GM12873 (cell line): ENCODE data around the gene NFYC.
A peak's percentile ranks its signal among the peaks of the same experiment; 100 is the strongest.

Source experiments
- CTCF ChIP-seq: IDR thresholded peaks from 2 replicates; pipeline ENCODE4 v1.5.1; 2012; ENCODE audit warnings: low read depth, mild to moderate bottlenecking, moderate library complexity, low read length, control low read depth; ENCODE audit not compliant: insufficient read depth; ENCODE audit errors: missing control alignments

The NFYC gene

DNA sequence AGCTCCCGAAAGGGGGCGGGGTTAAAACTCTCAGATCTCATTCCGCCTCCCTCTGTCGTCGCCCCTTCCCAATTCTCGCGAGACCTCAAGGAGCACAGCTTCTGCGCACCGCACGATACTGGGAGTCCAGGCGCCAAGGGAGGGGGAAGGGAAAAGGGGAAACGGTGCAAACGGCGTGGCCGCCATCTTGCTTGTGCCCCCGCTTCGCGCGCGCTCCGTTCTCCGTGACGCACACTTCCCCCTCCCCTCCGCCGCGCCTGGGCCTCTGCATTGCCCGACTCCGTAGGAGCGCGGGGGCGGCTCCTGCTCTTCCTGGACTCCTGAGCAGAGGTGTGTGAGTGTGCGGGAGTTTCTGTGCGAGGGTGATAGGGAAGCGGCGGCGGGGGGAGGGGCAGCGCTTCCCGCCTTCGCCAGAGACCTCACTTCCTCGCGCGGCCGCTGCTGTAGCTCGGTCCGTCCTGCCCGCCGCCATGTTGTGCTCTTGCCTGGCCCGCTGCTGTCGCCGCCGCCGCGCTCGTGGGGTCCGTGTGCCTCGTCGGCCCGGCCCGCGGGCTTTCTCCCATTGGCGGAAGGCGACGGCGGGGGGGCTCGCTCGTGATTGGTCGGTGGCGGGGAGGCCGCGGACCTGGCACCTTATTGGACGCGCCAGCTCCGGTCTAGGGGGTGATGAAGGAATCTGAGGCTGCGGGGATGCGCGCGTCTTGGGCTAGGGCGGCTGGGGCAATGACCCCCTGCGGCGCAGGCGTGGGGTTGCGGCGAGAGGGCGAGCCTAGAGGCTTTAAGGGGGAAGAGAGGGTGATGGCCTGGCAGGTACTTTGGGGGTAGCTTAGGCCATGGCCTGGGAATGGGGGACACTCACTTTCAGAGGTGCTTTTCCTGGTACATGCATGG, at the start of gene NFYC:
NFYC (plus strand) TSS at position 167 of the 891 bp plus-strand sequence. CDS start 47,140 bp downstream, outside the sequence.
- TF ChIP-seq CTCF: no peak

DNA sequence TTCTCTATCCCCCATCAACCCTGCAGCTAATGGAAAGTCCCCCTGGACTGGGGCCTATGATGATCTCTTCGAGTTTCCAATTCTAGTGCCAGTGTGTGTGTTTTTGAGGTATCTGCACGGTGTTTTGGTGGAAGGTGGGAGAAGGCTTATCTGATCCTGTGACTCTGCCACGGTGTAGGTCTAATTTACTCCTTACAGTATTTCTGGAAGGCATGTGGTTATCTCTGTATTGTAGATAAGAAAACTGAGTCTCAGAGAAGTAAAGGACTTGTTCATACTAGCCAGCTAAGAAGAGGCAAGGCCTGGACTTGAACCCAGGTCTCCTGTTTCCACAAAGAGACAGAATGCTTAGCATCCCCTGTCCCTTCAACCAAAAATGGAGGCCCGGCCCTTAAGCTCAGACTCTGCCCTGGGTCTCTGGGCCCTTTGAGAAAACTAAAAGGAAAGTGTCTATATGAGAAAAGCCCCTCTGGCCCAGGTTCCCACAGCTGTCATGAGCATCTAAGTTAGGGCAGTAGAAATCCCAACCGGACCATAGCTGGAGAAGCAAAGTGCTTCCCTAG, 46.3 kb upstream of the NFYC start:
- TF ChIP-seq CTCF: no peak

DNA sequence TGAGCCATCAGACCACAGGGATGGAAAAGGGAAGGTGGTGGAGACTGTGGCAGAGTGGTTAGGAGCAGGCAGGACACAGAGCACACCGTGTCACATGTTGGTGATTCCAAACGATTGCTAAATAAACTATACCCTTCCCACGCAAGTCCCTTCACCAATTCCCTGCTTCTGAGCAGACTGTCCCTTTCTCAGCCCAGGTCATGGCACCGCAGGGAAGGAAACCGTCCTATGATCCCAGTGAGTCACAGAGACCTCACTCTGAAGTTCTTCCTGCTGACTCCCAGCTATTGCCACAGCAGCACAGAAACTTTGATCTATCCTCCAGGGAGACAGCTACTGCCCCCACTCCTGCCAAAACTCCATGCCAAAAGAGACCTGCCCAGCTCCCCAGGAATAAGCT, 45.2 kb upstream of the NFYC start:
- no peak for TF ChIP-seq CTCF

DNA sequence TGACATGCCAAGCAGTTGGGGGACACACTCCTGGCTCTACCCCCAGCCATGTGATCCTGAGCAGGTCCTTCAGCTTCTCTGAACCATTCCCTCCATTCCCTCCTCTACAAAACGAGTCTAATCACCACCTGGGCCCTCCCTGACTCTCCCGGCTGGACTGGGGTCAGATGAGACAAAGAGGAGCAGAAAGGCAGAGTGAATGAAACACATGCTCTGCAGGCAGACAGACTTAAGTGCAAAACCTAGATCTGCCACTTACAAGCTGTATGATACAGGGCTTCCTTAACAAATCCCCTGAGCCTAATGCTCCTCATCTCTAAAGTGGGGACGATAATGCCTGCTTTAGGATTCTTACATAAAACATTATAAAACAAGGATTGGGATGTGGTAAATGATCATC, 43.3 kb upstream of the NFYC start:
- TF ChIP-seq CTCF: no peak

GRCh38 chr1:40648928-40649591, 42.4 kb upstream of the NFYC start:
- TF ChIP-seq CTCF: no peak

GRCh38 chr1:40649592-40649930, 41.9 kb upstream of the NFYC start:
- no peak for TF ChIP-seq CTCF

- TF ChIP-seq CTCF: peak; percentile 70
These were observed 41.4 kb upstream of the NFYC start for GRCh38 chr1:40650075-40650474.
